HepG2 (cell line): ENCODE data around the gene RBM47. TPM values are rescaled to one million over a fixed set of nuclear protein-coding genes. Genes with fewer than 3 reads are reported as not detected.
A peak's percentile ranks its signal among the peaks of the same experiment; 100 is the strongest.

ENCODE experiments used
- ATAC-seq: fragments of 200-7000 bp; cut with Tn5 transposase; 3 replicates; pipeline ENCODE4 v1.9.1; 2020; ENCODE audit warnings: mild to moderate bottlenecking, moderate library complexity
- BruUV-seq: library from RNA; stranded (reverse); fragments of 400-500 nt; replicated peaks from 2 replicates; lab custom pipeline; 2021; lab: Mats Ljungman, UMichigan
- CTCF ChIA-PET: fragments of 300-600 bp; formaldehyde crosslinking; extraction: SDS; loops from one replicate; lab custom pipeline; 2021; ENCODE audit warnings: low total read pairs, inconsistent platforms, low intra/inter-chr PET ratio; lab: Yijun Ruan, JAX
- POLR2A ChIA-PET: fragments of 350-600 bp; sonication (Branson Sonifier 250); formaldehyde crosslinking; loops from one replicate; lab custom pipeline; 2020; ENCODE audit warnings: antibody characterized with exemption, inconsistent platforms; lab: Yijun Ruan, JAX
- DNase-seq: peaks from one replicate; pipeline ENCODE4 v3.0.0-alpha.2; 2015; ENCODE audit warnings: low spot score
- FAIRE-seq: peaks from 3 replicates; lab custom pipeline; 2011; peaks lifted over from hg19 to GRCh38; lab: Jason Lieb, UNC
- H2AFZ ChIP-seq: one replicate; pipeline ENCODE4 v1.6.1; 2011; ENCODE audit warnings: low read length, inconsistent platforms
- H3K27ac ChIP-seq: fragments of 300-600 bp; 3 replicates; pipeline ENCODE4 v1.8.0; 2011; ENCODE audit warnings: mixed run types, mild to moderate bottlenecking, mixed read lengths, low read length, inconsistent platforms; ENCODE audit not compliant: insufficient read depth; ENCODE audit errors: extremely low read length
- H3K27me3 ChIP-seq, 2 experiments: fragments of 200-600 bp in 1 of 2; 2 replicates in 1 of 2; 3 replicates in 1 of 2; pipeline versions ENCODE4 v1.6.0 to v1.8.0; 2011; ENCODE audit warnings: low read length in 2 of 2, mild to moderate bottlenecking in 2 of 2, moderate library complexity in 2 of 2, inconsistent platforms in 1 of 2; ENCODE audit not compliant: insufficient read depth in 2 of 2, control insufficient read depth in 1 of 2
- H3K36me3 ChIP-seq, 2 experiments: fragments of 200-600 bp in 1 of 2; replicated peaks in 1 of 2; 2 replicates in 1 of 2; 3 replicates in 1 of 2; pipeline versions ENCODE4 v1.5.1 to v1.8.0; 2011; ENCODE audit warnings: low read length in 2 of 2, inconsistent platforms in 1 of 2; ENCODE audit not compliant: insufficient read depth in 2 of 2, control insufficient read depth in 1 of 2
- H3K4me1 ChIP-seq: 2 replicates; pipeline ENCODE4 v1.5.1; 2012; ENCODE audit warnings: low read length, inconsistent platforms; ENCODE audit not compliant: insufficient read depth
- H3K4me2 ChIP-seq: 2 replicates; pipeline ENCODE4 v1.6.0; 2011; ENCODE audit warnings: low read depth, low read length, inconsistent platforms
- H3K4me3 ChIP-seq, 3 experiments: fragments of 200-600 bp in 1 of 3; sonication (generic), shearing (Covaris generic) in 1 of 3; replicated peaks in 1 of 3; 2 replicates each; pipeline ENCODE4 v1.5.1; 2011 to 2016; ENCODE audit warnings: low read length in 3 of 3, inconsistent platforms in 2 of 3, low read depth in 2 of 3, mild to moderate bottlenecking in 2 of 3, control low read depth in 1 of 3, mixed read lengths in 1 of 3; ENCODE audit not compliant: insufficient read depth in 1 of 3
- H3K79me2 ChIP-seq: one replicate; pipeline ENCODE4 v1.6.1; 2011; ENCODE audit warnings: low read length, inconsistent platforms; ENCODE audit not compliant: insufficient read depth
- H3K9ac ChIP-seq: 2 replicates; pipeline ENCODE4 v1.6.0; 2011; ENCODE audit warnings: mild to moderate bottlenecking, low read depth, low read length, inconsistent platforms; ENCODE audit not compliant: insufficient read depth
- H3K9me3 ChIP-seq: 2 replicates; pipeline ENCODE4 v1.5.1; 2012; ENCODE audit warnings: mild to moderate bottlenecking, low read length
- H4K20me1 ChIP-seq: 2 replicates; pipeline ENCODE4 v1.6.0; 2011; ENCODE audit warnings: inconsistent platforms, mild to moderate bottlenecking, low read length, moderate library complexity; ENCODE audit not compliant: insufficient read depth
- CEBPG ChIP-seq: IDR thresholded peaks from 2 replicates; pipeline ENCODE4 v1.6.1; 2016
- EP300 ChIP-seq, 3 experiments: sonication (generic) in 1 of 3; formaldehyde crosslinking in 1 of 3; IDR thresholded peaks; 2 replicates each; pipeline versions ENCODE4 v1.5.1 to v1.6.1; 2011 to 2020; ENCODE audit warnings: low read depth in 2 of 3, low read length in 2 of 3, borderline replicate concordance in 1 of 3, improper control_type of control experiment in 1 of 3, mild to moderate bottlenecking in 1 of 3, missing genetic modification reagents in 1 of 3, moderate library complexity in 1 of 3
- HMG20B ChIP-seq: conservative IDR thresholded peaks from 2 replicates; pipeline ENCODE4 v1.6.1; 2016; ENCODE audit warnings: missing genetic modification reagents, missing compliant biosample characterization
- NCOA1 ChIP-seq: sonication (generic); formaldehyde crosslinking; IDR thresholded peaks from 2 replicates; pipeline ENCODE4 v1.9.0; 2021; ENCODE audit warnings: missing genetic modification reagents
- STAG1 ChIP-seq: sonication (generic); formaldehyde crosslinking; IDR thresholded peaks from 2 replicates; pipeline ENCODE4 v1.4.0; 2020; ENCODE audit warnings: missing genetic modification reagents
- ZNF263 ChIP-seq: sonication (generic); formaldehyde crosslinking; IDR thresholded peaks from 2 replicates; pipeline ENCODE4 v1.4.0; 2020; ENCODE audit warnings: missing genetic modification reagents
- ZNF430 ChIP-seq: sonication (generic); formaldehyde crosslinking; IDR thresholded peaks from 2 replicates; pipeline ENCODE4 v1.9.0; 2021; ENCODE audit warnings: mild to moderate bottlenecking, missing genetic modification reagents
- WGBS: methylation state at CpG from one replicate; pipeline ENCODE4 v1.1.6; 2017; ENCODE audit warnings: low lambda C conversion rate; 5-methylcytosine and 5-hydroxymethylcytosine counted together
- in situ Hi-C: cut with HindIII; loops from 2 replicates; pipeline ENCODE4 v1.10.0; 2017; ENCODE audit warnings: low pct_unique_long_range_greater_than_20kb; ENCODE audit not compliant: extremely low pct_ligation_motif_present
- intact Hi-C: fragments of 100-400 bp; cut with micrococcal nuclease; formaldehyde crosslinking; loops from one replicate; pipeline ENCODE4 v1.10.0; 2022; ENCODE audit not compliant: unreplicated experiment
- polyA plus RNA-seq, 8 experiments: library from polyadenylated mRNA; depleted of rRNA in 3 of 8; stranded (reverse) in 7 of 8; unstranded in 1 of 8; fragments of >200 nt; fragmentation: Illumina TruSeq in 4 of 8; extraction: Trizol in 4 of 8; gene quantifications; 2 replicates each; pipeline versions ENCODE4 v1.2.1 to v1.2.3, GENCODE V29; 2011 to 2016; ENCODE audit warnings: low read depth in 4 of 8, missing spikeins in 1 of 8, mixed read lengths in 1 of 8; ENCODE audit not compliant: insufficient read depth in 1 of 8
- total RNA-seq, 5 experiments: library from RNA; depleted of rRNA; stranded (reverse); fragments of >200 nt; fragmentation: Illumina TruSeq; extraction: Trizol; gene quantifications; 2 replicates each; pipeline ENCODE4 v1.2.3, GENCODE V29; 2016; ENCODE audit warnings: low read depth in 1 of 5
- TF ChIP-seq, protein P1 (sequence below): sonication (generic); formaldehyde crosslinking; IDR thresholded peaks from 2 replicates; pipeline ENCODE4 v1.4.0; 2020; ENCODE audit warnings: missing genetic modification reagents, borderline replicate concordance
- TF ChIP-seq, protein P2 (sequence below): sonication (generic); formaldehyde crosslinking; IDR thresholded peaks from 2 replicates; pipeline ENCODE4 v1.4.0; 2020; ENCODE audit warnings: missing genetic modification reagents

RBM47 gene
- total and polyA plus RNA-seq, 2 of the 13 experiments (the other 11 are each of a cell fraction or from before 2014, with no cell fraction given) = 1.2 to 2.5 TPM

DNA sequence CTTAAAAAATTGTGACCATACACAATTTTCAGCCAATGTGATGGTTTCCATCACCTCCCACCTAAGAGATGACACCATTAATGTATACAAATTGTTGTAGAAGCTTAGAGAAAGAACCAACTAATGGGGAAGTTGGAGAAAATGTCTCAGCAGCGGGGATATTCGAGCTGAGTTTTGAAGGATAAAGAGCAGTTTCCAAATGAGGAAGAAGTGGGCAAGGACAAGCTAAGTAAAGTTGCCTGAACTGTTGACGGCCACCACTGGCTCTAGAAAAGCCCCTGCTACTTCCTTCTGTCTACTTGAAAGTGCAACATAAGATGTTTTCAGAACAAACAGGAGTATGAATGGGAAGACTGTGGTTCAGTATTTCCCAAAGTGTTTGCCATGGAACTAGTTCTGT lies 202.5 kb downstream of the RBM47 start (continued):
- TF ChIP-seq ZNF263 (no peak), NCOA1 (CRISPR knock-in tag) (no peak), EP300 (IDR thresholded peaks at IDR 0.05; ENCODE audit: low read depth in 2 of 2, low read length in 2 of 2) (no peak), EP300 (CRISPR knock-in tag; IDR thresholded peaks at IDR 0.05; ENCODE audit: borderline replicate concordance) (no peak)

DNA sequence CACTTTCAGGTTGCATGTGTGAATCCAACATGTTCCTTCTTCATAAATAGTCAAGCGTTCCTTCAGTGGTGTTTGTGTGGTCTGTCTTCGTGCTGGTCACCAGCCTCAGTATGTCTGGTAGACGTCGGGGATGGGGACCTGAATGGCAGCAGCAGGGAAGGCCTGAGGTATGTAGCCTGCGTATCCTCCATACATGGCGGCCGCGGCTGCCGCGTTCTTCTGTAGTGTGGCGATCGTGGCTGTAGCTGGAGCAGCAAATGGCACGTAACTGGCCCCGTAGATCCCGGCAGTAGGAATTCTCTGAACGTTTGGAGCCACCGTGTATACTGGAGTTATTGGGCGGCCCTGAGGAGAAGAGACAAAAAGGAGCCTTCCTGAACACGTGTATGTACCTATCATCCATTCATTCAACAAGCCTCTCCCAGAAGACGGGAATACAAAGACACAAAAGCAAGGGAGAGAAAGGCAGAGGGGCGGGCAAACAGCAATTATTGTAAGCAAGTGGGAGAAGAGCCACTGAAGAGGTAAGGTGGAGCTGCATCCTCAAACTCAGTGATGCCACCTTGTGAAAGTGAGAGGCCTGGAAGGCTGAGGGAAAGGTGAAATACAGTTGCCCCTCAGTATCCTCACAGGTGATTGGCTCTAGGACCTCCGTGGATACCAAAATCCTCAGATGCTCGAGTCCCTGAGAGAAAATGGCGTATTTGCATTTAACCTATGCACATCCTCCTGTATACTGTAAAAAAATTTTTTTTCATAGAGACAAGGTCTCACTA lies 203.7 kb downstream of the RBM47 start:
- WGBS = 85% methylated on average over 15 of the region's 24 CpGs
- no peaks in the 10 kb centered on the region for H3K79me2 ChIP-seq
- no TSS peak for BruUV-seq
- no peaks in the 10 kb centered on the region for H3K9me3 ChIP-seq
- no peak overlapping the region for H3K9ac ChIP-seq
- intact Hi-C loops = no loop called here
- in situ Hi-C loops = no loop called here
- no peak overlapping the region for H3K27ac ChIP-seq
- no peak overlapping the region for H2AFZ ChIP-seq
- no peaks in the 10 kb centered on the region for H4K20me1 ChIP-seq
- peaks cover 12% of the 10 kb centered on the region for H3K4me1 ChIP-seq
- TF ChIP-seq, protein P1, sequence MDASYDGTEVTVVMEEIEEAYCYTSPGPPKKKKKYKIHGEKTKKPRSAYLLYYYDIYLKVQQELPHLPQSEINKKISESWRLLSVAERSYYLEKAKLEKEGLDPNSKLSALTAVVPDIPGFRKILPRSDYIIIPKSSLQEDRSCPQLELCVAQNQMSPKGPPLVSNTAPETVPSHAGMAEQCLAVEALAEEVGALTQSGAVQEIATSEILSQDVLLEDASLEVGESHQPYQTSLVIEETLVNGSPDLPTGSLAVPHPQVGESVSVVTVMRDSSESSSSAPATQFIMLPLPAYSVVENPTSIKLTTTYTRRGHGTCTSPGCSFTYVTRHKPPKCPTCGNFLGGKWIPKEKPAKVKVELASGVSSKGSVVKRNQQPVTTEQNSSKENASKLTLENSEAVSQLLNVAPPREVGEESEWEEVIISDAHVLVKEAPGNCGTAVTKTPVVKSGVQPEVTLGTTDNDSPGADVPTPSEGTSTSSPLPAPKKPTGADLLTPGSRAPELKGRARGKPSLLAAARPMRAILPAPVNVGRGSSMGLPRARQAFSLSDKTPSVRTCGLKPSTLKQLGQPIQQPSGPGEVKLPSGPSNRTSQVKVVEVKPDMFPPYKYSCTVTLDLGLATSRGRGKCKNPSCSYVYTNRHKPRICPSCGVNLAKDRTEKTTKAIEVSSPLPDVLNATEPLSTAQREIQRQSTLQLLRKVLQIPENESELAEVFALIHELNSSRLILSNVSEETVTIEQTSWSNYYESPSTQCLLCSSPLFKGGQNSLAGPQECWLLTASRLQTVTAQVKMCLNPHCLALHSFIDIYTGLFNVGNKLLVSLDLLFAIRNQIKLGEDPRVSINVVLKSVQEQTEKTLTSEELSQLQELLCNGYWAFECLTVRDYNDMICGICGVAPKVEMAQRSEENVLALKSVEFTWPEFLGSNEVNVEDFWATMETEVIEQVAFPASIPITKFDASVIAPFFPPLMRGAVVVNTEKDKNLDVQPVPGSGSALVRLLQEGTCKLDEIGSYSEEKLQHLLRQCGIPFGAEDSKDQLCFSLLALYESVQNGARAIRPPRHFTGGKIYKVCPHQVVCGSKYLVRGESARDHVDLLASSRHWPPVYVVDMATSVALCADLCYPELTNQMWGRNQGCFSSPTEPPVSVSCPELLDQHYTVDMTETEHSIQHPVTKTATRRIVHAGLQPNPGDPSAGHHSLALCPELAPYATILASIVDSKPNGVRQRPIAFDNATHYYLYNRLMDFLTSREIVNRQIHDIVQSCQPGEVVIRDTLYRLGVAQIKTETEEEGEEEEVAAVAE (CRISPR knock-in tag) = 0 out of 2 replicates have a peak, but pooled peaks have one; percentile 54
- TF ChIP-seq CEBPG (CRISPR knock-in tag) = no peak
- peak; percentile 19; the same call in 1 of the 2 replicates for TF ChIP-seq STAG1 (CRISPR knock-in tag)
- TF ChIP-seq, protein P2, sequence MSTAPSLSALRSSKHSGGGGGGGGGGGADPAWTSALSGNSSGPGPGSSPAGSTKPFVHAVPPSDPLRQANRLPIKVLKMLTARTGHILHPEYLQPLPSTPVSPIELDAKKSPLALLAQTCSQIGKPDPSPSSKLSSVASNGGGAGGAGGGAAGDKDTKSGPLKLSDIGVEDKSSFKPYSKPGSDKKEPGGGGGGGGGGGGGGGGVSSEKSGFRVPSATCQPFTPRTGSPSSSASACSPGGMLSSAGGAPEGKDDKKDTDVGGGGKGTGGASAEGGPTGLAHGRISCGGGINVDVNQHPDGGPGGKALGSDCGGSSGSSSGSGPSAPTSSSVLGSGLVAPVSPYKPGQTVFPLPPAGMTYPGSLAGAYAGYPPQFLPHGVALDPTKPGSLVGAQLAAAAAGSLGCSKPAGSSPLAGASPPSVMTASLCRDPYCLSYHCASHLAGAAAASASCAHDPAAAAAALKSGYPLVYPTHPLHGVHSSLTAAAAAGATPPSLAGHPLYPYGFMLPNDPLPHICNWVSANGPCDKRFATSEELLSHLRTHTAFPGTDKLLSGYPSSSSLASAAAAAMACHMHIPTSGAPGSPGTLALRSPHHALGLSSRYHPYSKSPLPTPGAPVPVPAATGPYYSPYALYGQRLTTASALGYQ (CRISPR knock-in tag) = no peak
- no peak for TF ChIP-seq ZNF430
- no peak for TF ChIP-seq HMG20B (CRISPR knock-in tag)
- ChIA-PET CTCF (no interaction called here), POLR2A (no interaction called here)
- H3K4me2 ChIP-seq = no peak overlapping the region
- DNase-seq (no peak), ATAC-seq (no peak), FAIRE-seq (no peak)
- H3K36me3 ChIP-seq = no peaks in the 10 kb centered on the region
- H3K4me3 ChIP-seq = no peak overlapping the region
- no peaks in the 10 kb centered on the region for H3K27me3 ChIP-seq
